HG02798 (cell line): Measurements from ENCODE around the gene PMM2.
"Not testable (repeated sequence)": the region's sequence is repeated elsewhere in the genome, so short reads cannot be mapped to it uniquely, and the experiment has no call there.

ENCODE experiments used
- ATAC-seq: cut with Tn5 transposase; IDR thresholded peaks from one replicate; pipeline ENCODE4 v1.9.1; 2021; ENCODE audit warnings: mild to moderate bottlenecking; ENCODE audit not compliant: unreplicated experiment, poor library complexity

PMM2 gene

GRCh38 chr16:8864480-8865110 is 67.0 kb downstream of the PMM2 start:
- ATAC-seq = no peak

GRCh38 chr16:8865145-8865882 is 67.7 kb downstream of the PMM2 start:
- ATAC-seq = no peak

- ATAC-seq = no peak
Observed at GRCh38 chr16:8866118-8866883, 68.7 kb downstream of the PMM2 start.

GRCh38 chr16:8866884-8867215 is 69.2 kb downstream of the PMM2 start:
- ATAC-seq = no peak

- no peak for ATAC-seq
Observed at GRCh38 chr16:8867216-8867931, 69.7 kb downstream of the PMM2 start.

GRCh38 chr16:8867932-8868415 is 70.3 kb downstream of the PMM2 start:
- no peak for ATAC-seq

GRCh38 chr16:8868416-8869211 is 71.0 kb downstream of the PMM2 start, which contains the start of gene CARHSP1:
Gene CARHSP1 (minus strand): TSS chr16:8869006. CDS start chr16:8859328, 9,678 bp downstream.
- peak; percentile 73 for ATAC-seq

GRCh38 chr16:8869212-8869987 is 71.8 kb downstream of the PMM2 start:
- ATAC-seq = no peak

GRCh38 chr16:8869988-8870241 is 72.3 kb downstream of the PMM2 start:
- ATAC-seq = not testable (repeated sequence)

GRCh38 chr16:8872071-8872470 is 74.4 kb downstream of the PMM2 start:
- no peak for ATAC-seq

GRCh38 chr16:8872967-8873865 is 75.6 kb downstream of the PMM2 start:
- ATAC-seq = no peak

GRCh38 chr16:8873866-8874195 is 76.2 kb downstream of the PMM2 start:
- not testable (repeated sequence) for ATAC-seq

GRCh38 chr16:8874388-8874787 is 76.7 kb downstream of the PMM2 start:
- no peak for ATAC-seq

- ATAC-seq = not testable (repeated sequence)
Observed at GRCh38 chr16:8875317-8875716, 77.7 kb downstream of the PMM2 start.

- no peak for ATAC-seq
Observed at GRCh38 chr16:8877894-8878522, 80.4 kb downstream of the PMM2 start.

- no peak for ATAC-seq
Observed at GRCh38 chr16:8878523-8878911, 80.9 kb downstream of the PMM2 start.

- ATAC-seq = no peak
Observed at GRCh38 chr16:8880839-8881510, 83.3 kb downstream of the PMM2 start.
